ENCODE measurements around the gene SH2D3C.

DNA sequence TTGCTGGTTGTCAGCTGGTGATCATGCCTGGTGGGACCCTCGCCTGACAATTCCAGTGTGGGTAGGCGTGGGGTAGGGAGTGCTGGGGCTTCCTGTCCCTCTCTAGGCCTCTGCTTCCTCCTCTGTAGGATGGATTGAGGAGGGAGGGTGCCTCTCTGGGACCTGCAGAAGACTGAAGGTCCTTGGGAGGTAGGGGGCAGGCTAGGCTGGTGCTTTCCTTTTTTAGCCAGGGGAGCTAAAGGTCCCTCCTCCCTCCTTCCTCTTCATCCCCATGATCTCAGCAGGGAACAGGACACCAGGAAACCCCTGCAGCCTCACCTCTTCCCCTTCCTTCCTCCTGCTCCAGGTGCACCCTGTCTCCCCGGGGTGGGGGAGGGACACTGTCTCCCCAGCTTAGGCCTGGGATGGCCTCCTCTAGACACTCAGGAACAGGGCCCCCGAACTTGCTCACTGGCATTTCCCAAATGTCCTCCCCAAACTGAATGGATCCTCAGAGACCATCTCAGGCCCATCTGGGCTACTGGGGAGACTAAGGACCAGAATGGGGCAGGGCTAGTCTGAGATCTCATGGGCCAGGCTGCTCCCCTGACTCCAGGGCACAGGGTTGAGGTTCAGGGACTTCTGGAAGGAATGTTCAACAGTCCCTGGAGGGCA, 8.4 kb downstream of the SH2D3C start:
- TF ChIP-seq, protein P1, sequence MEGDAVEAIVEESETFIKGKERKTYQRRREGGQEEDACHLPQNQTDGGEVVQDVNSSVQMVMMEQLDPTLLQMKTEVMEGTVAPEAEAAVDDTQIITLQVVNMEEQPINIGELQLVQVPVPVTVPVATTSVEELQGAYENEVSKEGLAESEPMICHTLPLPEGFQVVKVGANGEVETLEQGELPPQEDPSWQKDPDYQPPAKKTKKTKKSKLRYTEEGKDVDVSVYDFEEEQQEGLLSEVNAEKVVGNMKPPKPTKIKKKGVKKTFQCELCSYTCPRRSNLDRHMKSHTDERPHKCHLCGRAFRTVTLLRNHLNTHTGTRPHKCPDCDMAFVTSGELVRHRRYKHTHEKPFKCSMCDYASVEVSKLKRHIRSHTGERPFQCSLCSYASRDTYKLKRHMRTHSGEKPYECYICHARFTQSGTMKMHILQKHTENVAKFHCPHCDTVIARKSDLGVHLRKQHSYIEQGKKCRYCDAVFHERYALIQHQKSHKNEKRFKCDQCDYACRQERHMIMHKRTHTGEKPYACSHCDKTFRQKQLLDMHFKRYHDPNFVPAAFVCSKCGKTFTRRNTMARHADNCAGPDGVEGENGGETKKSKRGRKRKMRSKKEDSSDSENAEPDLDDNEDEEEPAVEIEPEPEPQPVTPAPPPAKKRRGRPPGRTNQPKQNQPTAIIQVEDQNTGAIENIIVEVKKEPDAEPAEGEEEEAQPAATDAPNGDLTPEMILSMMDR (IDR thresholded peaks at IDR 0.05): no peak
- TF ChIP-seq POLR2A (IDR thresholded peaks at IDR 0.05): no peak

Measured in Peyer's patch (tissue), 4 donors.